Activated CD8-positive, alpha-beta T cell treated with anti-CD3 and anti-CD28 coated beads for 36 hours (primary cell): ENCODE measurements around the gene SIK3. TPM values are rescaled to one million over a fixed set of nuclear protein-coding genes. Genes with fewer than 3 reads are reported as not detected.

Experiments
- ATAC-seq: fragments of 200-7000 bp; cut with Tn5 transposase; one replicate; pipeline ENCODE4 v1.10.0; 2021; ENCODE audit warnings: mild to moderate bottlenecking, moderate library complexity
- CTCF ChIA-PET: fragments of 350-600 bp; sonication (Branson Sonifier 250); formaldehyde crosslinking; loops from one replicate; lab custom pipeline; 2021; ENCODE audit warnings: antibody characterized with exemption; lab: Charles Lee
- POLR2A ChIA-PET: fragments of 350-600 bp; sonication (Branson Sonifier 250); formaldehyde crosslinking; loops from one replicate; lab custom pipeline; 2021; ENCODE audit warnings: antibody characterized with exemption; lab: Charles Lee
- DNase-seq: peaks from one replicate; pipeline ENCODE4 v3.0.0-alpha.2; 2020
- H3K27ac Mint-ChIP-seq: one replicate; pipeline ENCODE4 v1.8.0; 2021; ENCODE audit warnings: mild to moderate bottlenecking, mixed read lengths
- H3K27me3 Mint-ChIP-seq: one replicate; pipeline ENCODE4 v1.8.0; 2021; ENCODE audit warnings: mixed read lengths
- H3K36me3 Mint-ChIP-seq: one replicate; pipeline ENCODE4 v1.8.0; 2021; ENCODE audit warnings: low read depth, mixed read lengths
- H3K4me1 Mint-ChIP-seq: one replicate; pipeline ENCODE4 v1.8.0; 2021; ENCODE audit warnings: low read depth, mixed read lengths
- H3K4me3 Mint-ChIP-seq: one replicate; pipeline ENCODE4 v1.8.0; 2021; ENCODE audit warnings: mild to moderate bottlenecking, moderate library complexity, mixed read lengths
- H3K9me3 Mint-ChIP-seq: one replicate; pipeline ENCODE4 v1.8.0; 2021; ENCODE audit warnings: mixed read lengths
- intact Hi-C: fragments of 100-400 bp; cut with micrococcal nuclease; formaldehyde crosslinking; loops from one replicate; pipeline ENCODE4 v1.10.0; 2022
- total RNA-seq, 2 experiments: library from RNA; stranded (reverse); gene quantifications; one replicate each; pipeline ENCODE4 v1.2.3, GENCODE V29; 2021
- TF ChIP-seq, protein P1 (sequence below): fragments of 200-600 bp; IDR thresholded peaks from one replicate; pipeline ENCODE4 v1.8.0; 2022; ENCODE audit warnings: antibody characterized with exemption, mild to moderate bottlenecking

The SIK3 gene
- total RNA-seq, 2 experiments from 2014 or later, result 18.7 to 24.1 TPM

GRCh38 chr11:116830184-116830912 lies 267.9 kb downstream of the SIK3 start:
- TF ChIP-seq, protein P1, sequence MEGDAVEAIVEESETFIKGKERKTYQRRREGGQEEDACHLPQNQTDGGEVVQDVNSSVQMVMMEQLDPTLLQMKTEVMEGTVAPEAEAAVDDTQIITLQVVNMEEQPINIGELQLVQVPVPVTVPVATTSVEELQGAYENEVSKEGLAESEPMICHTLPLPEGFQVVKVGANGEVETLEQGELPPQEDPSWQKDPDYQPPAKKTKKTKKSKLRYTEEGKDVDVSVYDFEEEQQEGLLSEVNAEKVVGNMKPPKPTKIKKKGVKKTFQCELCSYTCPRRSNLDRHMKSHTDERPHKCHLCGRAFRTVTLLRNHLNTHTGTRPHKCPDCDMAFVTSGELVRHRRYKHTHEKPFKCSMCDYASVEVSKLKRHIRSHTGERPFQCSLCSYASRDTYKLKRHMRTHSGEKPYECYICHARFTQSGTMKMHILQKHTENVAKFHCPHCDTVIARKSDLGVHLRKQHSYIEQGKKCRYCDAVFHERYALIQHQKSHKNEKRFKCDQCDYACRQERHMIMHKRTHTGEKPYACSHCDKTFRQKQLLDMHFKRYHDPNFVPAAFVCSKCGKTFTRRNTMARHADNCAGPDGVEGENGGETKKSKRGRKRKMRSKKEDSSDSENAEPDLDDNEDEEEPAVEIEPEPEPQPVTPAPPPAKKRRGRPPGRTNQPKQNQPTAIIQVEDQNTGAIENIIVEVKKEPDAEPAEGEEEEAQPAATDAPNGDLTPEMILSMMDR, result no peak
- ATAC-seq (no peak), DNase-seq (no peak)
- Mint-ChIP-seq H3K27me3 (no peaks in the 10 kb centered on the region), H3K4me3 (no peak overlapping the region), H3K4me1 (no peaks in the 10 kb centered on the region), H3K9me3 (no peaks in the 10 kb centered on the region), H3K36me3 (no peaks in the 10 kb centered on the region), H3K27ac (no peak overlapping the region)
- ChIA-PET CTCF (no interaction called here), POLR2A (interaction anchor here (1.0 kb wide), 1 partner anchor 8 kb away, joined by 3 read pairs; no protein-coding TSS in a partner anchor)
- intact Hi-C loops, result no loop called here

GRCh38 chr11:116829525-116830183 lies 268.6 kb downstream of the SIK3 start, which contains the start of gene APOC3:
TSS of gene APOC3 (plus strand) at chr11:116829907. CDS start at chr11:116830583, 676 bp downstream.
- TF ChIP-seq, protein P1, result no peak
- no peak for ATAC-seq
- no peaks in the 10 kb centered on the region for H3K4me1 Mint-ChIP-seq
- DNase-seq, result no peak
- intact Hi-C loops, result no loop called here
- H3K27ac Mint-ChIP-seq, result no peak within 1 kb of the TSS
- no peaks in the 10 kb centered on the region for H3K9me3 Mint-ChIP-seq
- no peaks in the 10 kb centered on the region for H3K36me3 Mint-ChIP-seq
- ChIA-PET CTCF (no interaction called here), POLR2A (no interaction called here)
- no peak within 1 kb of the TSS for H3K4me3 Mint-ChIP-seq
- no peaks in the 10 kb centered on the region for H3K27me3 Mint-ChIP-seq

DNA sequence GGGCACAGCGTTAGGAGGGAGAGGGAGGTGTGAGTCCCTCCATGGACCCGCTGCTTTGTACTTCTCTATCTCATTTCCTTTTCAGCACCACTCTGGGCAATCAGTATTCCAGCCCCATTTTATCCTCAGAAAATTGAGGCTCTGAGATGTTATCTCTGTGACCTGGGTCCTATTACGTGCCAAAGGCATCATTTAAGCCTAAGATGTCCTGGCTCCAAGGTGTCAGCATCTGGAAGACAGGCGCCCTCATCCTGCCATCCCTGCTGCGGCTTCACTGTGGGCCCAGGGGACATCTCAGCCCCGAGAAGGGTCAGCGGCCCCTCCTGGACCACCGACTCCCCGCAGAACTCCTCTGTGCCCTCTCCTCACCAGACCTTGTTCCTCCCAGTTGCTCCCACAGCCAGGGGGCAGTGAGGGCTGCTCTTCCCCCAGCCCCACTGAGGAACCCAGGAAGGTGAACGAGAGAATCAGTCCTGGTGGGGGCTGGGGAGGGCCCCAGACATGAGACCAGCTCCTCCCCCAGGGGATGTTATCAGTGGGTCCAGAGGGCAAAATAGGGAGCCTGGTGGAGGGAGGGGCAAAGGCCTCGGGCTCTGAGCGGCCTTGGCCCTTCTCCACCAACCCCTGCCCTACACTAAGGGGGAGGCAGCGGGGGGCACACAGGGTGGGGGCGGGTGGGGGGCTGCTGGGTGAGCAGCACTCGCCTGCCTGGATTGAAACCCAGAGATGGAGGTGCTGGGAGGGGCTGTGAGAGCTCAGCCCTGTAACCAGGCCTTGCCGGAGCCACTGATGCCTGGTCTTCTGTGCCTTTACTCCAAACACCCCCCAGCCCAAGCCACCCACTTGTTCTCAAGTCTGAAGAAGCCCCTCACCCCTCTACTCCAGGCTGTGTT lies 269.4 kb downstream of the SIK3 start:
- no peak overlapping the region for H3K4me3 Mint-ChIP-seq
- H3K4me1 Mint-ChIP-seq, result no peaks in the 10 kb centered on the region
- no peaks in the 10 kb centered on the region for H3K9me3 Mint-ChIP-seq
- TF ChIP-seq, protein P1, result no peak
- no peak overlapping the region for H3K27ac Mint-ChIP-seq
- CTCF ChIA-PET, result no interaction called here
- no peaks in the 10 kb centered on the region for H3K36me3 Mint-ChIP-seq
- intact Hi-C loops, result no loop called here
- POLR2A ChIA-PET, result no interaction called here
- no peaks in the 10 kb centered on the region for H3K27me3 Mint-ChIP-seq
- ATAC-seq (no peak), DNase-seq (no peak)

DNA sequence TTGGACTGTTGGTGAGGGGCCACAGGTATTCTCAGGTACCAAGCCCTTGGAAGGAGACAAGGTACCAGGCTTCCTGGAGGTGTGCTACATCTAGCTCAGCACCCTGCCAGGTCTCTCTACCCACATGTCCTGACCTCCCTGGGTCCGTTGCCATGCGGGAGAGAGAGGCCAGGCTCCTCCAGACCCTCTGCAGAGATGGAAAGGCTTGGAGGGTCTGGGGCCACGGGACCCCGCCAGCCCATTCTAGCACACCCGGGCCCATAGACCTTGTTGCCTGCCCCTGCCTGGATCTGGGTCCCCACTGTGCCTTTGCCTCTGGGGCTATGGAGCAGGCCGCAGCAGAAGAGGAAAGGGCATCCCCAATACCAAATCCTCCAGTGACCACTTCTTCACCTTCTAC lies 270.8 kb downstream of the SIK3 start:
- H3K9me3 Mint-ChIP-seq, result no peaks in the 10 kb centered on the region
- no peak for DNase-seq
- no peak overlapping the region for H3K4me3 Mint-ChIP-seq
- H3K36me3 Mint-ChIP-seq, result no peaks in the 10 kb centered on the region
- intact Hi-C loops, result no loop called here
- no peak for ATAC-seq
- ChIA-PET CTCF (interaction anchor here (1.0 to 1.2 kb wide), 2 partner anchors 8 to 95 kb away, joined by 3 to 4 read pairs; no protein-coding TSS in a partner anchor), POLR2A (no interaction called here)
- no peak overlapping the region for H3K27ac Mint-ChIP-seq
- no peaks in the 10 kb centered on the region for H3K27me3 Mint-ChIP-seq
- H3K4me1 Mint-ChIP-seq, result no peaks in the 10 kb centered on the region
- TF ChIP-seq, protein P1, result no peak
